T-helper 1 cell treated with Interleukin-12 subunit alpha and Interleukin-12 subunit beta and Interleukin-4 antibody, amounts not matched to agents 30 μg/mL and 1 μg/mL, for 36 hours (primary cell): ENCODE measurements around the gene GRM7.

ENCODE experiments used
- H3K27ac Mint-ChIP-seq: one replicate; pipeline ENCODE4 v1.8.0; 2021; ENCODE audit warnings: mild to moderate bottlenecking, mixed read lengths
- H3K27me3 Mint-ChIP-seq: one replicate; pipeline ENCODE4 v1.8.0; 2021; ENCODE audit warnings: low read depth, mixed read lengths
- H3K36me3 Mint-ChIP-seq: one replicate; pipeline ENCODE4 v1.8.0; 2021; ENCODE audit warnings: low read depth, mixed read lengths
- H3K4me1 Mint-ChIP-seq: one replicate; pipeline ENCODE4 v1.8.0; 2021; ENCODE audit warnings: low read depth, mixed read lengths
- H3K4me3 Mint-ChIP-seq: one replicate; pipeline ENCODE4 v1.8.0; 2021; ENCODE audit warnings: mild to moderate bottlenecking, moderate library complexity, mixed read lengths
- H3K9me3 Mint-ChIP-seq: one replicate; pipeline ENCODE4 v1.8.0; 2021; ENCODE audit warnings: mixed read lengths

GRM7 gene

GRCh38 chr3:7696320-7696719 is 835.4 kb downstream of the GRM7 start:
- no peak overlapping the region for H3K27ac Mint-ChIP-seq
- no peaks in the 10 kb centered on the region for H3K36me3 Mint-ChIP-seq
- peaks cover 8% of the 10 kb centered on the region for H3K9me3 Mint-ChIP-seq
- H3K27me3 Mint-ChIP-seq = no peaks in the 10 kb centered on the region
- no peaks in the 10 kb centered on the region for H3K4me1 Mint-ChIP-seq
- no peak overlapping the region for H3K4me3 Mint-ChIP-seq

GRCh38 chr3:7697548-7697947 is 836.6 kb downstream of the GRM7 start:
- H3K27ac Mint-ChIP-seq = no peak overlapping the region
- no peaks in the 10 kb centered on the region for H3K36me3 Mint-ChIP-seq
- H3K4me3 Mint-ChIP-seq = no peak overlapping the region
- H3K27me3 Mint-ChIP-seq = no peaks in the 10 kb centered on the region
- H3K4me1 Mint-ChIP-seq = no peaks in the 10 kb centered on the region
- H3K9me3 Mint-ChIP-seq = peaks cover 4% of the 10 kb centered on the region

GRCh38 chr3:7700539-7700938 is 839.6 kb downstream of the GRM7 start:
- H3K4me3 Mint-ChIP-seq = no peak overlapping the region
- H3K4me1 Mint-ChIP-seq = no peaks in the 10 kb centered on the region
- H3K9me3 Mint-ChIP-seq = peaks cover 4% of the 10 kb centered on the region
- no peaks in the 10 kb centered on the region for H3K27me3 Mint-ChIP-seq
- H3K27ac Mint-ChIP-seq = no peak overlapping the region
- no peaks in the 10 kb centered on the region for H3K36me3 Mint-ChIP-seq

- Mint-ChIP-seq H3K27me3 (no peaks in the 10 kb centered on the region), H3K4me3 (no peak overlapping the region), H3K4me1 (no peaks in the 10 kb centered on the region), H3K36me3 (no peaks in the 10 kb centered on the region), H3K27ac (no peak overlapping the region), H3K9me3 (peaks cover 7% of the 10 kb centered on the region)
These were observed 840.1 kb downstream of the GRM7 start for GRCh38 chr3:7700977-7701376.

GRCh38 chr3:7707187-7707586 is 846.3 kb downstream of the GRM7 start:
- no peaks in the 10 kb centered on the region for H3K36me3 Mint-ChIP-seq
- no peak overlapping the region for H3K4me3 Mint-ChIP-seq
- no peak overlapping the region for H3K27ac Mint-ChIP-seq
- H3K4me1 Mint-ChIP-seq = no peaks in the 10 kb centered on the region
- peaks cover 7% of the 10 kb centered on the region for H3K9me3 Mint-ChIP-seq
- no peaks in the 10 kb centered on the region for H3K27me3 Mint-ChIP-seq

GRCh38 chr3:7709376-7710082 is 848.6 kb downstream of the GRM7 start:
- no peaks in the 10 kb centered on the region for H3K4me1 Mint-ChIP-seq
- no peak overlapping the region for H3K27ac Mint-ChIP-seq
- H3K27me3 Mint-ChIP-seq = no peaks in the 10 kb centered on the region
- H3K9me3 Mint-ChIP-seq = peaks cover 14% of the 10 kb centered on the region
- no peak overlapping the region for H3K4me3 Mint-ChIP-seq
- no peaks in the 10 kb centered on the region for H3K36me3 Mint-ChIP-seq

- H3K4me3 Mint-ChIP-seq = no peak overlapping the region
- H3K27ac Mint-ChIP-seq = no peak overlapping the region
- H3K4me1 Mint-ChIP-seq = no peaks in the 10 kb centered on the region
- peaks cover 17% of the 10 kb centered on the region for H3K9me3 Mint-ChIP-seq
- no peaks in the 10 kb centered on the region for H3K27me3 Mint-ChIP-seq
- H3K36me3 Mint-ChIP-seq = no peaks in the 10 kb centered on the region
These were observed 849.4 kb downstream of the GRM7 start for GRCh38 chr3:7710284-7710683.

- H3K4me1 Mint-ChIP-seq = no peaks in the 10 kb centered on the region
- H3K36me3 Mint-ChIP-seq = no peaks in the 10 kb centered on the region
- peaks cover 12% of the 10 kb centered on the region for H3K9me3 Mint-ChIP-seq
- no peaks in the 10 kb centered on the region for H3K27me3 Mint-ChIP-seq
- H3K4me3 Mint-ChIP-seq = no peak overlapping the region
- no peak overlapping the region for H3K27ac Mint-ChIP-seq
These were observed 852.8 kb downstream of the GRM7 start for GRCh38 chr3:7713724-7714123.

- Mint-ChIP-seq H3K27ac (no peak overlapping the region), H3K4me1 (no peaks in the 10 kb centered on the region), H3K4me3 (no peak overlapping the region), H3K9me3 (no peaks in the 10 kb centered on the region), H3K27me3 (no peaks in the 10 kb centered on the region), H3K36me3 (no peaks in the 10 kb centered on the region)
These were observed 859.9 kb downstream of the GRM7 start for GRCh38 chr3:7720649-7721297.

- H3K27me3 Mint-ChIP-seq = no peaks in the 10 kb centered on the region
- no peak overlapping the region for H3K27ac Mint-ChIP-seq
- H3K4me1 Mint-ChIP-seq = no peaks in the 10 kb centered on the region
- H3K4me3 Mint-ChIP-seq = no peak overlapping the region
- H3K36me3 Mint-ChIP-seq = no peaks in the 10 kb centered on the region
- H3K9me3 Mint-ChIP-seq = no peaks in the 10 kb centered on the region
These were observed 861.0 kb downstream of the GRM7 start for GRCh38 chr3:7721869-7722268.

- no peaks in the 10 kb centered on the region for H3K36me3 Mint-ChIP-seq
- no peaks in the 10 kb centered on the region for H3K9me3 Mint-ChIP-seq
- H3K4me1 Mint-ChIP-seq = no peaks in the 10 kb centered on the region
- H3K27me3 Mint-ChIP-seq = no peaks in the 10 kb centered on the region
- H3K4me3 Mint-ChIP-seq = no peak overlapping the region
- H3K27ac Mint-ChIP-seq = no peak overlapping the region
These were observed 867.9 kb downstream of the GRM7 start for GRCh38 chr3:7728566-7729519.

- Mint-ChIP-seq H3K27me3 (no peaks in the 10 kb centered on the region), H3K27ac (no peak overlapping the region), H3K4me3 (no peak overlapping the region), H3K4me1 (no peaks in the 10 kb centered on the region), H3K36me3 (no peaks in the 10 kb centered on the region), H3K9me3 (no peaks in the 10 kb centered on the region)
These were observed 873.0 kb downstream of the GRM7 start for GRCh38 chr3:7733933-7734332.

- no peaks in the 10 kb centered on the region for H3K36me3 Mint-ChIP-seq
- H3K4me1 Mint-ChIP-seq = no peaks in the 10 kb centered on the region
- H3K4me3 Mint-ChIP-seq = no peak overlapping the region
- H3K27me3 Mint-ChIP-seq = no peaks in the 10 kb centered on the region
- H3K9me3 Mint-ChIP-seq = no peaks in the 10 kb centered on the region
- no peak overlapping the region for H3K27ac Mint-ChIP-seq
These were observed 873.5 kb downstream of the GRM7 start for GRCh38 chr3:7734456-7734855.

GRCh38 chr3:7737263-7737662 is 876.3 kb downstream of the GRM7 start:
- Mint-ChIP-seq H3K36me3 (no peaks in the 10 kb centered on the region), H3K4me3 (no peak overlapping the region), H3K9me3 (no peaks in the 10 kb centered on the region)

GRCh38 chr3:7739754-7740153 is 878.8 kb downstream of the GRM7 start:
- H3K9me3 Mint-ChIP-seq = peaks cover 5% of the 10 kb centered on the region
- H3K36me3 Mint-ChIP-seq = no peaks in the 10 kb centered on the region
- H3K27me3 Mint-ChIP-seq = peaks cover 4% of the 10 kb centered on the region
- H3K4me3 Mint-ChIP-seq = no peak overlapping the region
- H3K4me1 Mint-ChIP-seq = no peaks in the 10 kb centered on the region
- H3K27ac Mint-ChIP-seq = no peak overlapping the region

More at GRCh38 chr3:7737263-7737662, 876.3 kb downstream of the GRM7 start:
- Mint-ChIP-seq H3K27me3 (no peaks in the 10 kb centered on the region), H3K27ac (no peak overlapping the region), H3K4me1 (no peaks in the 10 kb centered on the region)
